BJ (cell line): ENCODE results near the gene WDR88. TPM values are rescaled to one million over a fixed set of nuclear protein-coding genes. Genes with fewer than 3 reads are reported as not detected.
"Not testable (repeated sequence)": the region's sequence is repeated elsewhere in the genome, so short reads cannot be mapped to it uniquely, and the experiment has no call there.

Experiments
- CTCF ChIA-PET: fragments of 350-600 bp; formaldehyde crosslinking; extraction: SDS; loops from one replicate; lab custom pipeline; 2021; ENCODE audit warnings: antibody characterized with exemption, inconsistent platforms; lab: Yijun Ruan, JAX
- POLR2A ChIA-PET: fragments of 300-600 bp; sonication (Branson Sonifier 250); formaldehyde crosslinking; extraction: SDS; loops from one replicate; lab custom pipeline; 2021; ENCODE audit warnings: antibody characterized with exemption; lab: Charles Lee
- DNase-seq: peaks from one replicate; pipeline ENCODE4 v3.0.0-alpha.2; 2011; ENCODE audit warnings: low read depth
- H3K27me3 ChIP-seq: 2 replicates; pipeline ENCODE4 v1.6.0; 2011; ENCODE audit warnings: low read length; ENCODE audit not compliant: control insufficient read depth, insufficient read depth
- H3K36me3 ChIP-seq: 2 replicates; pipeline ENCODE4 v1.5.1; 2011; ENCODE audit warnings: low read length; ENCODE audit not compliant: control insufficient read depth, insufficient read depth
- H3K4me3 ChIP-seq: 2 replicates; pipeline ENCODE4 v1.5.1; 2011; ENCODE audit warnings: low read depth, mild to moderate bottlenecking, control low read depth, low read length
- polyA plus RNA-seq: library from polyadenylated mRNA; depleted of rRNA; stranded (reverse); fragments of >200 nt; gene quantifications from 2 replicates; pipeline ENCODE4 v1.2.3, GENCODE V29; 2011
- TF ChIP-seq, protein P1 (sequence below): IDR thresholded peaks from 2 replicates; pipeline ENCODE4 v1.5.1; 2011; ENCODE audit warnings: low read depth, mild to moderate bottlenecking, control low read depth, inconsistent platforms, low read length, moderate library complexity; ENCODE audit not compliant: insufficient read depth

WDR88 gene
- polyA plus RNA-seq, 1 experiment = not detected

GRCh38 chr19:33152176-33152575, 20.3 kb downstream of the WDR88 start:
- DNase-seq = no peak
- POLR2A ChIA-PET = no interaction called here
- CTCF ChIA-PET = interaction anchor here (3.1 to 4.3 kb wide), 2 partner anchors 25 to 31 kb away, joined by 11 to 13 read pairs; no protein-coding TSS in a partner anchor

DNA sequence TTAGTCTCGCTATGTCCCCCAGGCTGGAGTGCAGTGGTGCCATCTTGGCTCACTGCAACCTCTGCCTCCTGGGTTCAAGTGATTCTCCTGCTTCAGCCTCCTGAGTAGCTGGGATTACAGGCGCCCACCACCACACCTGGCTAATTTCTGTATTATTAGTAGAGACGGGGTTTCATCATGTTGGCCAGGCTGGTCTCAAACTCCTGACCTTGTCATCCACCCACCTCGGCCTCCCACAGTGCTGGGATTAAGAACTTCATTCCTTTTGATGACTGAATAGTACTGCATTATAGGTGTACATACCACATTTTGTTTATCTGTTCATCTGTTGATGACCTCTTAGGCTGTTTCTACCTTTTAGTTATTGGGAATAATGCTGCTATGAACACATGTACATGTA, 20.7 kb downstream of the WDR88 start:
- H3K4me3 ChIP-seq, H3K27me3 ChIP-seq, DNase-seq, H3K36me3 ChIP-seq: not testable (repeated sequence)
- POLR2A ChIA-PET = interaction anchor here (0.7 kb wide), 1 partner anchor 18 kb away, joined by 13 read pairs; no protein-coding TSS in a partner anchor
- CTCF ChIA-PET = interaction anchor here (3.1 to 4.3 kb wide), 2 partner anchors 24 to 31 kb away, joined by 11 to 13 read pairs; no protein-coding TSS in a partner anchor

More at GRCh38 chr19:33152176-33152575, 20.3 kb downstream of the WDR88 start:
- H3K27me3 ChIP-seq = no peaks in the 10 kb centered on the region; the same call in 1 of the 2 replicates
- H3K36me3 ChIP-seq = no peaks in the 10 kb centered on the region
- TF ChIP-seq, protein P1, sequence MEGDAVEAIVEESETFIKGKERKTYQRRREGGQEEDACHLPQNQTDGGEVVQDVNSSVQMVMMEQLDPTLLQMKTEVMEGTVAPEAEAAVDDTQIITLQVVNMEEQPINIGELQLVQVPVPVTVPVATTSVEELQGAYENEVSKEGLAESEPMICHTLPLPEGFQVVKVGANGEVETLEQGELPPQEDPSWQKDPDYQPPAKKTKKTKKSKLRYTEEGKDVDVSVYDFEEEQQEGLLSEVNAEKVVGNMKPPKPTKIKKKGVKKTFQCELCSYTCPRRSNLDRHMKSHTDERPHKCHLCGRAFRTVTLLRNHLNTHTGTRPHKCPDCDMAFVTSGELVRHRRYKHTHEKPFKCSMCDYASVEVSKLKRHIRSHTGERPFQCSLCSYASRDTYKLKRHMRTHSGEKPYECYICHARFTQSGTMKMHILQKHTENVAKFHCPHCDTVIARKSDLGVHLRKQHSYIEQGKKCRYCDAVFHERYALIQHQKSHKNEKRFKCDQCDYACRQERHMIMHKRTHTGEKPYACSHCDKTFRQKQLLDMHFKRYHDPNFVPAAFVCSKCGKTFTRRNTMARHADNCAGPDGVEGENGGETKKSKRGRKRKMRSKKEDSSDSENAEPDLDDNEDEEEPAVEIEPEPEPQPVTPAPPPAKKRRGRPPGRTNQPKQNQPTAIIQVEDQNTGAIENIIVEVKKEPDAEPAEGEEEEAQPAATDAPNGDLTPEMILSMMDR = no peak
- no peak overlapping the region for H3K4me3 ChIP-seq

GRCh38 chr19:33154313-33154712, 22.4 kb downstream of the WDR88 start:
- H3K27me3 ChIP-seq, H3K36me3 ChIP-seq, POLR2A ChIA-PET, DNase-seq, H3K4me3 ChIP-seq: not testable (repeated sequence)
- CTCF ChIA-PET = interaction anchor here (0.5 to 4.6 kb wide), 4 partner anchors 10 to 101 kb away, joined by 3 to 22 read pairs (median 4); no protein-coding TSS in a partner anchor

- Histone ChIP-seq H3K36me3 (no peaks in the 10 kb centered on the region), H3K27me3 (no peaks in the 10 kb centered on the region; the same call in 1 of the 2 replicates), H3K4me3 (no peak overlapping the region)
- POLR2A ChIA-PET = no interaction called here
- CTCF ChIA-PET = interaction anchor here (0.9 to 4.6 kb wide), 7 partner anchors 9 to 622 kb away, joined by 3 to 22 read pairs (median 5); no protein-coding TSS in a partner anchor
- DNase-seq = no peak
- TF ChIP-seq, protein P1 = no peak
Measured at GRCh38 chr19:33156334-33156733, 24.4 kb downstream of the WDR88 start.

DNA sequence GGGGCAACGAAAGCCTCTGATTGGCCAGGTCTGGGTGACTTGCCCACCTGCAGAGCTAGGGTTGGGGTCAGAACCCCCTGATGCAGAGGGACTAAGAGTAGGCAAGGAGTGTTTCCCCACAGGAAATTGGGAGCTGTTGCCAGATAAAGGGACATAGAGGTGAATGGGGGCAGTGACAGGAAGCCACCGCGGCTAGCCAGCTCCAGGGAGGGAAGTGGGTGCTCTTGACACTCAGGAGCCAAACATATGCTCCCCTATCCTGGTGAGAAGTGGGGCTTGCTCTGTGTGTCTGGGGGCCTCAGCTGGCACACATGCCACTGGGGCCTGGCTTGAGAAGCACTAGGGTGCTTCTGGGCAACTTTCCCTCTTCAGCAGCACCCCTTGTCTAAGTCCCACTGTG, 26.0 kb downstream of the WDR88 start:
- ChIA-PET CTCF (interaction anchor here (1.0 to 4.6 kb wide), 3 partner anchors 13 to 26 kb away, joined by 6 to 22 read pairs (median 14); no protein-coding TSS in a partner anchor), POLR2A (no interaction called here)
- TF ChIP-seq, protein P1 = no peak
- H3K4me3 ChIP-seq = no peak overlapping the region
- H3K27me3 ChIP-seq = no peaks in the 10 kb centered on the region; the same call in 1 of the 2 replicates
- H3K36me3 ChIP-seq = no peaks in the 10 kb centered on the region
- no peak for DNase-seq

DNA sequence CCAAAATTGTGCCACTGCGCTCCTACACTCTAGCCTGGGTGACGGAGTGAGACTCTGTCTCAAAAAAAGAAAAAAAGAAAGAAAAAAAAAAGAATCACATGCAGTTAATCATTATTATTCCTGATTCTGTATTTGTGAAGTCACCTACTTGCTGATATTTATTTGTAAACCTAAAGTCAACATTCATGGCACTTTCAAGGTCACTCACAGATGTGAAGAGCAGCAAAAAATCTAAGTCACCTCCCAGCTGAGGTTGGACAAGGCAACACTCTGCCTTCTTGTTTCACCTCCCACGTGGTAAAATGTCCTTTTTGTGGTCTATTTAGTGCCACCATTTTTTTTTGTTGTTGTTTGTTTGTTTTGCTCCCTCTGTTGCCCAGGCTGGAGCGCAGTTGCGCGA, 26.5 kb downstream of the WDR88 start:
- ChIA-PET CTCF (interaction anchor here (1.0 to 4.6 kb wide), 3 partner anchors 14 to 26 kb away, joined by 6 to 22 read pairs (median 14); no protein-coding TSS in a partner anchor), POLR2A (no interaction called here)
- Histone ChIP-seq H3K36me3 (no peaks in the 10 kb centered on the region), H3K4me3 (no peak overlapping the region), H3K27me3 (no peaks in the 10 kb centered on the region)
- DNase-seq = no peak
- TF ChIP-seq, protein P1 = no peak
